Spleen (tissue), 11 donors: Measurements from ENCODE around the gene TCOF1. TPM values are rescaled to one million over a fixed set of nuclear protein-coding genes. Genes with fewer than 3 reads are reported as not detected.

Experiments used
- DNase-seq: peaks from one replicate; pipeline ENCODE4 v3.0.0-alpha.2; 2020
- H3K27ac ChIP-seq, 8 donors: fragments of 200-600 bp; sonication (generic) in 7 of 8; 1 replicate in 4 of 8; 2 replicates in 4 of 8; pipeline versions ENCODE4 v1.5.0 to v1.8.0; 2016 to 2021; ENCODE audit warnings: inconsistent platforms in 4 of 8, mild to moderate bottlenecking in 4 of 8, moderate library complexity in 1 of 8
- H3K27me3 ChIP-seq, 7 donors: fragments of 200-600 bp; sonication (generic) in 6 of 7; replicated peaks in 1 of 7; 1 replicate in 4 of 7; 2 replicates in 3 of 7; pipeline versions ENCODE4 v1.5.0 to v1.8.0; 2016 to 2021; ENCODE audit warnings: inconsistent platforms in 3 of 7, mild to moderate bottlenecking in 1 of 7
- H3K36me3 ChIP-seq, 6 donors: fragments of 200-600 bp; sonication (generic) in 5 of 6; 1 replicate in 4 of 6; 2 replicates in 2 of 6; pipeline versions ENCODE4 v1.5.0 to v1.8.0; 2016 to 2021; ENCODE audit warnings: inconsistent platforms in 2 of 6
- H3K4me1 ChIP-seq, 6 donors: fragments of 200-600 bp; sonication (generic) in 5 of 6; 1 replicate in 3 of 6; 2 replicates in 3 of 6; pipeline versions ENCODE4 v1.5.0 to v1.8.0; 2016 to 2021; ENCODE audit warnings: inconsistent platforms in 3 of 6
- H3K4me3 ChIP-seq, 8 donors: fragments of 200-600 bp; sonication (generic) in 7 of 8; 1 replicate in 4 of 8; 2 replicates in 4 of 8; pipeline versions ENCODE4 v1.5.0 to v1.8.0; 2016 to 2021; ENCODE audit warnings: inconsistent platforms in 4 of 8, mild to moderate bottlenecking in 4 of 8, moderate library complexity in 2 of 8
- H3K9me3 ChIP-seq, 8 donors: fragments of 200-600 bp; sonication (generic) in 7 of 8; 1 replicate in 4 of 8; 2 replicates in 4 of 8; pipeline versions ENCODE4 v1.5.0 to v1.8.0; 2016 to 2021; ENCODE audit warnings: inconsistent platforms in 4 of 8
- CTCF ChIP-seq, 11 experiments: fragments of 200-600 bp in 7 of 11; fragments of 450-650 bp in 4 of 11; sonication (generic) in 4 of 11; IDR thresholded peaks in 8 of 11; conservative IDR thresholded peaks in 3 of 11; 1 replicate in 7 of 11; 2 replicates in 4 of 11; pipeline versions ENCODE4 v1.4.0 to v1.8.0; 2016 to 2021; ENCODE audit warnings: antibody characterized with exemption in 11 of 11, inconsistent platforms in 4 of 11, mild to moderate bottlenecking in 1 of 11
- POLR2A ChIP-seq, 3 donors: fragments of 450-650 bp; IDR thresholded peaks; one replicate each; pipeline ENCODE4 v1.5.1; 2017; ENCODE audit warnings: antibody characterized with exemption in 3 of 3, mild to moderate bottlenecking in 1 of 3
- POLR2AphosphoS5 ChIP-seq, 3 donors: sonication (generic); formaldehyde crosslinking; IDR thresholded peaks; one replicate each; pipeline ENCODE4 v1.5.1; 2017; ENCODE audit warnings: antibody characterized with exemption in 3 of 3
- WGBS, 5 donors: extraction: QIAGEN DNeasy Blood & Tissue Kit in 3 of 5; methylation state at CpG; one replicate each; pipeline versions ENCODE4 v1.1.5 to v1.1.7; 2013 to 2018; 5-methylcytosine and 5-hydroxymethylcytosine counted together
- intact Hi-C: fragments of 100-400 bp; cut with DNase I; formaldehyde crosslinking; loops from one replicate; pipeline ENCODE4 v1.15.0; 2023; ENCODE audit warnings: low total_unique reads
- polyA plus RNA-seq, 3 donors: library from polyadenylated mRNA; stranded (reverse); fragments of 200-250 nt; gene quantifications; one replicate each; pipeline ENCODE4 v1.2.1, GENCODE V29; 2013
- total RNA-seq, 7 donors: library from RNA; depleted of rRNA in 3 of 7; stranded (reverse); fragments of >200 nt in 3 of 7; fragmentation: NEBNext Ultra II Directional in 4 of 7; extraction: Animal tissue kit (Norgen Biotek cat#: 25700) in 4 of 7; gene quantifications; one replicate each; pipeline versions ENCODE4 v1.1.0 to v1.2.1, GENCODE V29; 2016 to 2021
- donor health status: healthy with polysubstance abuse.
- donor health status: DM: no; HTN: no; CAD: no; lungs with moderate emphysema.
- donor health status: DM: no; HTN: no; CAD: no.
- donor health status: Bipolar disorder and iron deficiency.
- donor health status: healthy.
- donor health status: DM: no; HTN: no; CAD: no.
- donor health status: DM: yes; HTN: yes; CAD: no.

Gene TCOF1
- total and polyA plus RNA-seq, 10 donors, result 15.3 to 44.3 (median 33.0) TPM

DNA sequence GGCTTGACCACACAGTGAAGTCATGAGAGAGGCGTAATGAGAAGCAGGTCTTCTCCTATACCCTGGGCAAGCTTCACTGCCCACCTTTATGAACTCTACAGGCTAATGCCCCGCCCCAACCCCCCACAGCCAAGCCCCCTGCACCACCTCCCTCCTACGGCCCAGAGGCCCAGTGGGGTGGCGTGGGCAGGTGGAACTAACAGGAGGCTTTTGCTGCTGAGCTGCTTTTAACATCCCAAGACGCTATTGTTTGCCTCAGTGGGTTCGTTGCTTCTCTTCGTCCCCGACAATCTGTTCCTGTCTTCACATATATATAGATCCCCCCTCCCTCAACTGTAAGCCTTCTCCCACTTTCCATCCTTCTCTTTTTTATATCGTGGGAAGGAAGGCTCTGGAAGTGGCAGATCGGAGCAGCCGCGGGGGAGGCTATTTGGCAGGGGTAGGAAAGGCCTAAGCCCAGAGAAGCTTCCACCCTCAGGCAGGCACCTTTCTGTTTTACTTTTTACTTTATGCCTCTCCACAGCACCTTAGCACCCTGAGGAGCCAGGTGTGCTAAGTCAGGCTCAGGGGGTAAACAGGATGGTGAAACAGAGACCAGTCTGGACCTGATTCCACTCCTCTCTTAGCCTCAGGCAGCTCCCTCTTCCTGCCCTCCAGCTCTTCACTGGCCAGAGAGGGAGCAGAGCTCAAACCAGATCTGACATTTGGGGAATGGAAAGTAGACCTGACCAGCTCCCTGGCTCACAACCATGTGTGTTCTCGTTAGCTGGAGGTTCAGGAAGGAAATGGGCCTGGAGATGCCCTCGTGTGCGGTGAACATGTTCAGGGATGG lies 28.7 kb downstream of the TCOF1 start:
- no peaks in the 10 kb centered on the region for H3K27me3 ChIP-seq
- intact Hi-C loops, result no loop called here
- peaks cover 6 to 100% (median 97%) of the 10 kb centered on the region in 6 donors for H3K36me3 ChIP-seq
- DNase-seq, result no peak
- no peak for TF ChIP-seq POLR2A (IDR thresholded peaks at IDR 0.05)
- no peak for TF ChIP-seq CTCF (IDR thresholded peaks at IDR 0.05 in 8 of 11, conservative IDR thresholded peaks at IDR 0.05 in 3 of 11)
- no peak for TF ChIP-seq POLR2AphosphoS5 (IDR thresholded peaks at IDR 0.05)
- no peak overlapping the region for H3K27ac ChIP-seq
- no peak overlapping the region for H3K4me3 ChIP-seq
- H3K9me3 ChIP-seq, result no peaks in the 10 kb centered on the region
- H3K4me1 ChIP-seq, result no peaks in the 10 kb centered on the region
- WGBS, 5 donors, result 76 to 83% (median 81%) methylated on average over 15 of the region's 15 CpGs

DNA sequence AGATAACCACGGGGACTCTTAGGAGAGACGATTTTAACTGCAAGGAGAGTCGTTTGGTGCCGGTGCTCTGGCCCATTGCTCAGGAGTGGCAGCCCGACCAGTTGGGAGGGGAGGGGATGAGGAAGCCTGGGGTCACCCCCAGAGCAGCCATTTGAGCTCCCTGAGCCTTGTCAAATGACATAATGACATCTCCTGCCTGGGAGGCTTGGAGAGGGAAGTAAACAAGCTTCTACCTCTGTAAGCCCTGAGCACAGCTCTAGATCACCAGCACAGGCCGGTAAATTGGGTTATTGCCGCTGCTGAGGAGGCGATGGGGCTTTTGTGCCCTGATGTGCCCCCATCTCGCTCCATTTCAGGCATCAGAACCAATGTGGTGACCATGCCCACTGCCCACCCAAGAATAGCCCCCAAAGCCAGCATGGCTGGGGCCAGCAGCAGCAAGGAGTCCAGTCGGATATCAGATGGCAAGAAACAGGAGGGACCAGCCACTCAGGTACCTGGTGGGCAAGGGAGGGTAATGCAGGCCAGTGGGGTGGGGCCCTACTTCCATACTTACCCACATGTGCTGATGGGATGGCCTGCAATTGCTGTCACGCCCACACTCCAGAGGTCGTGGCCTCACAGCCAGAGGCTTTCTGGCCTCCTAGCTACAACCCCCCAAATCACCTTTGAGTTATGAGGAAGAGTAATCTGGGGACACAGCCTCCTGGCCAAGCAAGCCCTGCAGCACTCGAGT lies 32.2 kb downstream of the TCOF1 start:
- 87 to 92% (median 88%) methylated on average over 13 of the region's 13 CpGs for WGBS, 5 donors
- TF ChIP-seq POLR2AphosphoS5 (IDR thresholded peaks at IDR 0.05) (peak in 1 of 3 donors; percentile 52), POLR2A (IDR thresholded peaks at IDR 0.05) (no peak)
- Histone ChIP-seq H3K27ac (no peak overlapping the region), H3K4me1 (no peaks in the 10 kb centered on the region), H3K4me3 (no peak overlapping the region), H3K36me3 (peaks cover 4 to 100% (median 97%) of the 10 kb centered on the region in 6 donors), H3K27me3 (no peaks in the 10 kb centered on the region), H3K9me3 (no peaks in the 10 kb centered on the region)
- DNase-seq, result no peak
- intact Hi-C loops, result no loop called here

DNA sequence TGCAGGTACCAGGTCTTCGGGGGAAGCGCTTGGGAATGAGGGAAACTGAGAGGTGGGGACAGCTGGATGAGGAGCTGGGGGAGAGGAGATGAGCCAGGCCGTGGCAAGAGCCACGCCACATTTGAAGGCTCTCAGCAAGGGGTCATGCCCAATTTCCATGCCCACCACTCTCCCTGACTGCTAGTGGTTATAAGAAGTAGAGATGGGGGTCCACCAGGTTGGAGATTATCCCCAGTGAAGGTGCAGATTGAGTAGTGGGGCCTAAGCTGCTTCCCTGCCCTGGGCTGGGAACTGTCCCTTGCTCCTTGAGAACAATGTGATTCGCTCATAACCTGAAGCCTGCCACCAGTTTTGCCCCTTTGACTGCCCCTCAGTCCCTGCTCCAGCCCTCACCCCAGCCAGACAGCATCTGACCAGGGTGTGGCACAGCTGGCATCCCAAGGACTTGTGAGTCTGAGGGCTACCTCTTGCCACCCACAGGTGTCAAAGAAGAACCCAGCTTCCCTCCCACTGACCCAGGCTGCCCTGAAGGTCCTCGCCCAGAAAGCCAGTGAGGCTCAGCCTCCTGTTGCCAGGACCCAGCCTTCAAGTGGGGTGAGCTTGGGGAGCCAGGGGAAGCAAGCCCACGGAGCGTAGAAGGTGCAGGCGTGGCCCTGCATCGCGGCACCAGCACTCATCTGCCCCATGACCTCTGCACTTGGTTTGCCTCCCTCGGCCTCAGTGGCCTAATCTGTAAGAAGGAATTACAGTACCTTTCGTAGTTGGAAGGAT lies 33.8 kb downstream of the TCOF1 start:
- no peaks in the 10 kb centered on the region for H3K4me1 ChIP-seq
- no peaks in the 10 kb centered on the region for H3K9me3 ChIP-seq
- H3K4me3 ChIP-seq, result no peak overlapping the region
- 88 to 97% (median 96%) methylated on average over 12 to 13 of the region's 13 CpGs for WGBS, 5 donors
- peaks cover 4 to 100% (median 96%) of the 10 kb centered on the region in 6 donors for H3K36me3 ChIP-seq
- no peak overlapping the region for H3K27ac ChIP-seq
- H3K27me3 ChIP-seq, result no peaks in the 10 kb centered on the region
- intact Hi-C loops, result no loop called here
- TF ChIP-seq CTCF (IDR thresholded peaks at IDR 0.05 in 8 of 11, conservative IDR thresholded peaks at IDR 0.05 in 3 of 11) (no peak), POLR2AphosphoS5 (IDR thresholded peaks at IDR 0.05) (peak in 2 of 3 donors; percentile 20 to 71)
- no peak for DNase-seq

GRCh38 chr5:150391986-150392385 lies 34.5 kb downstream of the TCOF1 start:
- no peak overlapping the region for H3K4me3 ChIP-seq
- 86 to 99% (median 90%) methylated on average over 3 of the region's 3 CpGs for WGBS, 5 donors
- H3K36me3 ChIP-seq, result peaks cover 4 to 100% (median 96%) of the 10 kb centered on the region in 6 donors
- TF ChIP-seq POLR2A (IDR thresholded peaks at IDR 0.05), result no peak
- no peak for TF ChIP-seq CTCF (IDR thresholded peaks at IDR 0.05 in 8 of 11, conservative IDR thresholded peaks at IDR 0.05 in 3 of 11)
- TF ChIP-seq POLR2AphosphoS5 (IDR thresholded peaks at IDR 0.05), result no peak
- DNase-seq, result no peak
- H3K27ac ChIP-seq, result no peak overlapping the region
- no peaks in the 10 kb centered on the region for H3K4me1 ChIP-seq
- intact Hi-C loops, result no loop called here
- no peaks in the 10 kb centered on the region for H3K9me3 ChIP-seq
- H3K27me3 ChIP-seq, result no peaks in the 10 kb centered on the region
